Left ventricle myocardium inferior (tissue), 1 donor: Measurements from ENCODE around the gene S1PR3. TPM values are rescaled to one million over a fixed set of nuclear protein-coding genes. Genes with fewer than 3 reads are reported as not detected.

Source experiments
- DNase-seq: peaks from one replicate; pipeline ENCODE4 v3.0.0-alpha.2; 2020
- H3K27ac ChIP-seq: fragments of 200-600 bp; replicated peaks from 2 replicates; pipeline ENCODE4 v1.8.0; 2021
- H3K27me3 ChIP-seq: fragments of 200-600 bp; 2 replicates; pipeline ENCODE4 v1.8.0; 2021; ENCODE audit warnings: low read depth
- H3K36me3 ChIP-seq: fragments of 200-600 bp; 2 replicates; pipeline ENCODE4 v1.8.0; 2021
- H3K4me1 ChIP-seq: fragments of 200-600 bp; 2 replicates; pipeline ENCODE4 v1.8.0; 2021
- H3K4me3 ChIP-seq: fragments of 200-600 bp; 2 replicates; pipeline ENCODE4 v1.8.0; 2021; ENCODE audit warnings: mild to moderate bottlenecking, moderate library complexity
- H3K9me3 ChIP-seq: fragments of 200-600 bp; replicated peaks from 2 replicates; pipeline ENCODE4 v1.8.0; 2021
- CTCF ChIP-seq: fragments of 200-600 bp; IDR thresholded peaks from 2 replicates; pipeline ENCODE4 v1.8.0; 2021; ENCODE audit warnings: antibody characterized with exemption, mild to moderate bottlenecking, borderline replicate concordance
- intact Hi-C: fragments of 100-400 bp; cut with micrococcal nuclease; formaldehyde crosslinking; loops from one replicate; pipeline ENCODE4 v1.11.0; 2022
- total RNA-seq: library from RNA; stranded (reverse); fragmentation: NEBNext Ultra II Directional; extraction: Animal tissue kit (Norgen Biotek cat#: 25700); gene quantifications from one replicate; pipeline ENCODE4 v1.2.1, GENCODE V29; 2021
- donor health status: DM: no; HTN: yes; CAD: no; lungs with severe emphysema.

S1PR3 gene
- total RNA-seq, 1 donor from 2014 or later = 26.8 TPM

- H3K9me3 ChIP-seq = peaks cover 16% of the 10 kb centered on the region
- H3K4me3 ChIP-seq = no peak overlapping the region
- H3K4me1 ChIP-seq = peaks cover 21% of the 10 kb centered on the region
- H3K27ac ChIP-seq = no peak overlapping the region
- TF ChIP-seq CTCF = no peak
- no peaks in the 10 kb centered on the region for H3K27me3 ChIP-seq
- H3K36me3 ChIP-seq = no peaks in the 10 kb centered on the region
- DNase-seq = no peak
- intact Hi-C loops = no loop called here
Measured at GRCh38 chr9:88976890-88977257, 14.4 kb upstream of the S1PR3 start.

GRCh38 chr9:88978034-88978433 lies 13.2 kb upstream of the S1PR3 start:
- Histone ChIP-seq H3K27me3 (no peaks in the 10 kb centered on the region), H3K9me3 (peaks cover 16% of the 10 kb centered on the region), H3K27ac (no peak overlapping the region), H3K4me1 (peaks cover 21% of the 10 kb centered on the region), H3K36me3 (no peaks in the 10 kb centered on the region), H3K4me3 (no peak overlapping the region)
- intact Hi-C loops = no loop called here
- TF ChIP-seq CTCF = no peak
- no peak for DNase-seq

- Histone ChIP-seq H3K4me3 (no peak overlapping the region), H3K36me3 (no peaks in the 10 kb centered on the region), H3K4me1 (peaks cover 21% of the 10 kb centered on the region), H3K27me3 (no peaks in the 10 kb centered on the region), H3K27ac (no peak overlapping the region), H3K9me3 (peaks cover 13% of the 10 kb centered on the region)
- intact Hi-C loops = no loop called here
- TF ChIP-seq CTCF = no peak
- DNase-seq = no peak
Measured at GRCh38 chr9:88979021-88979420, 12.2 kb upstream of the S1PR3 start.

- no peak for DNase-seq
- no peak for TF ChIP-seq CTCF
- Histone ChIP-seq H3K4me1 (peaks cover 21% of the 10 kb centered on the region), H3K4me3 (no peak overlapping the region), H3K27ac (no peak overlapping the region), H3K9me3 (peaks cover 13% of the 10 kb centered on the region), H3K27me3 (no peaks in the 10 kb centered on the region), H3K36me3 (no peaks in the 10 kb centered on the region)
- intact Hi-C loops = no loop called here
Measured at GRCh38 chr9:88979791-88980190, 11.5 kb upstream of the S1PR3 start.

GRCh38 chr9:88980740-88981203 lies 10.5 kb upstream of the S1PR3 start:
- Histone ChIP-seq H3K4me1 (peaks cover 21% of the 10 kb centered on the region), H3K36me3 (no peaks in the 10 kb centered on the region), H3K4me3 (no peak overlapping the region), H3K27me3 (no peaks in the 10 kb centered on the region), H3K9me3 (peaks cover 13% of the 10 kb centered on the region), H3K27ac (no peak overlapping the region)
- intact Hi-C loops = no loop called here
- TF ChIP-seq CTCF = no peak
- DNase-seq = no peak
